DMS 273 treated with DMSO at 0.1 percent for 48 hours (cell line): ENCODE data around the gene PROS1.
"Not testable (repeated sequence)": the region's sequence is repeated elsewhere in the genome, so short reads cannot be mapped to it uniquely, and the experiment has no call there.

Experiments used
- DNase-seq: peaks from one replicate; lab custom pipeline; 2025; lab: John Stamatoyannopoulos, UW

PROS1 gene

DNA sequence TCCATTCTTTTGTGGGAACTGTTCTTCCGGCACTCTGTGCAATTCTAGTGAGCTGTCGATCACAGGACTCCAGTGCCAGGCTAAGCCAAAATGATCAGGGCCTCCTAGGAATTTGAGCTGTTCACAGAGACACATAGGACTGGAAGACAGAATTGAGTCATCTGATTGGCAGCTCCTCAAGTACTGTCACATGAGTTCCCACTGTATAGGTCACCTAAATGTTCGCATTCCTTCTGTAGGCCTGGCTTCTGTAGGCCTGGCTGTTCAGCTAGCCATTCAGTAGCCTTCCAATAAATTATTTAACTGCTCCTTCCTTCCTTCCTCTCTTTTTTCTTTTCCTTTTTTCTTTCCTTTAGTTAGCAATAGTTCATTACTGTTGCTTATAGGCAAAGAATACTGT is 4.3 kb downstream of the PROS1 start:
- no peak for DNase-seq

DNA sequence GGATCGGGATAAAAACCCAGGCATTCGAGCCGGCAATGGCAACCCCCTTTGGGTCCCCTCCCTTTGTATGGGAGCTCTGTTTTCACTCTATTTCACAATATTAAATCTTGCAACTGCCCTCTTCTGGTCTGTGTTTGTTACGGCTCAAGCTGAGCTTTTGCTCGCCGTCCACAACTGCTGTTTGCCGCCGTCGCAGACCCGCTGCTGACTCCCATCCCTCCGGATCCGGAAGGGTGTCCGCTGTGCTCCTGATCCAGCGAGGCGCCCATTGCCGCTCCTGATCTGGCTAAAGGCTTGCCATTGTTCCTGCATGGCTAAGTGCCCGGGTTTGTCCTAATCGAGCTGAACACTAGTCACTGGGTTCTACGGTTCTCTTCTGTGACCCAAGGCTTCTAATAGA is 8.6 kb downstream of the PROS1 start:
- not testable (repeated sequence) for DNase-seq

DNA sequence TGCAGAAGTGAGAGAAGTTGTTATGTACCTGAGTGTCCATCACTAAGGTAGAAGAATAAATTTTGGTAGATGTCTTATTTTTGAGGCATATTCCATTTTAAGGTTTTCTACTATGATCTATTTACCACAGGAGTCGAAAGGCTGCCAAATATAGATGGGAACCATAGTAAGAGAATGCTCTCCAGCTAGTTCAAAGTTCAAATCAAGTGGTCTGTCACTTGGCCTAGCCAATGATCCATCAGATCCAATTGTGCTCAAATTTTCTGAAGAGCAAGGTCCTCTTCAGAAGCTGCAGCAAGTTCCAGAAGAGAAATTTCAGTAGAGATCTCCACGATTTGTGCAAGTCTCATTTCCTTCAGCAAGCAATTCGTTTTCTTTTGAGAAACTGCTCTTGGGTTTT is 10.9 kb downstream of the PROS1 start:
- DNase-seq: no peak

DNA sequence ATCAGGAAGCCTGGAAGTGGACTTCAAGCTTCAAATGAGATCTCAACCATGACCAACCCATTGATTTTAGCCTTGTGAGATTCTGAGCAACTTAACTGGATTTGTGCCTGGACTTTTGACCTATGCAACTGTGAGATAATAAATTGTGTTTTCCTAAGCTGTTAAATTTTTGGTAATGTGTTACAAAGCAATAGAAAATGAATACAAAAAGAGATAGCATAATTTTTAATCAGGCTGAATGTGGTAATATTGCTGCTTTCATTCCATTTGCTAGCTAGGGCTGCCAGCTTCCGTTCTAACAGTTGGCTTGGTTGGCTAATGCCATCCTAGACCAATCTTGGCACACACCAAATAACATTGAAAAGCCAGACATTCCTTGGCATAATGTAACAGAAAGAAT is 12.2 kb downstream of the PROS1 start:
- no peak for DNase-seq

DNA sequence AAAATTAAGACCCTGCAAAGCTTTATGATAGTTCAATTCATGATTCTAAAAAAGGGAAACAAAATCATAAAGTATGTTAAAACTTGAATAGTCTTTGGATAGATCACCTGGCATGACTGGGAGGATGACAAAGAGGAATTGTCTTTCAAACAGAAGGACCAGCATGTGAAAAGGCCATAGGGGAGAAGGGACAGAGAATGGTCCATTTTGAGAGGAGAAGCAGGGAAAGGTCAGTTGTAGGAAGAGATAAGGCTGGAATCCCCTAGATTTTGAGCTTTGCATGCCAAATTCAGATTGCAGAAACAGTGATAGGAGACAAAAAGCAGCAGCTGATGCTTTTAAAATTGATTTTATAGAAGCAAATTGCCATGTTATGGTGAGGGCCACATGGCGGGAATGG is 12.7 kb downstream of the PROS1 start:
- no peak for DNase-seq

DNA sequence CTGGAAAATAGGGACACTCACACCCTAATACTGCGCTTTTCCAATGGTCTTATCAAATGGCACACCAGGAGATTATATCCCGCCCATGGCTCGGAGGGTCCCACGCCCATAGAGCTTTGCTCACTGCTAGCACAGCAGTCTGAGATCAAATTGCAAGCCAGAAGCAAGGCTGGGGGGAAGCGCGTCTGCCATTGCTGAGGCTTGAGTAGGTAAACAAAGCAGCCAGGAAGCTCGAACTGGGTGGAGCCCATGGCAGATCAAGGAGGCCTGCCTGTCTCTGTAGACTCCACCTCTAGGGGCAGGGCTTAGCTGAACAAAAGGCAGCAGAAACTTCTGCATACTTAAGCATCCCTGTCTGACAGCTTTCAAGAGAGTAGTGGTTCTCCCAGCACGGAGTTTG is 23.7 kb downstream of the PROS1 start:
- DNase-seq: not testable (repeated sequence)

DNA sequence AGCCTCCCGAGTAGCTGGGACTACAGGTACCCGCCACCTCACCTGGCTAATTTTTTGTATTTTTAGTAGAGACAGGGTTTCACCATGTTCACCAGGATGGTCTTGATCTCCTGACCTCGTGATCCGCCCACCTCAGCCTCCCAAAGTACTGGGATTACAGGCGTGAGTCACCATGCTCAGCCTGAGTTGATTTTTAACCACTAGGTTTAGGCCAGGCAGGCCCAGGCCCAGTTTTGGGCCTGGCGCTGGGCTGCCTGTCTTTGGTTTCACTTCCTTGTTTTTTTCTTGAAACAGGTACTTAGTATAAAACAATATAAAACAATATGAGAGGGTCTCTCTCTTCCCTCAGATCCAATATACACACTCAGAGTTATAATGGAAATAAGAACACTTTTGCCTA is 36.2 kb downstream of the PROS1 start:
- not testable (repeated sequence) for DNase-seq

DNA sequence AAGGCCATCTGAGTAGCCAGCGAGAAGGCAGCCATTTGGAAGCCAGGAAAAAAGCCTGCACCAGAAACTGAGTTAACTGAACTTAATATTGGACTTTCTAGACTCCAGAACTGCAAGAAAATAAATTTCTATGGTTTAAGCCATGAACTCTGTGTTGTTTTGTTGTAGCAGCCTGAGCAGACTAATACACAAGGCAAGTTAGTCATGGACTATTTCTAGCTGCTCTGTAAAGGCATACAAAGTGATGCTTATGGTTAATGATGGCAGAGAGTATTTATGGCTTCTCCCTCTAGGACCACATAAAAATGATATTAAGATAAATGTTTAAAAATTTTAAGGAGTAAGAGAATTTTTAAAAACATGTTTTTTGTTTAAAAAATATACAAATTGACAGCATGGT is 37.1 kb downstream of the PROS1 start:
- DNase-seq: no peak

DNA sequence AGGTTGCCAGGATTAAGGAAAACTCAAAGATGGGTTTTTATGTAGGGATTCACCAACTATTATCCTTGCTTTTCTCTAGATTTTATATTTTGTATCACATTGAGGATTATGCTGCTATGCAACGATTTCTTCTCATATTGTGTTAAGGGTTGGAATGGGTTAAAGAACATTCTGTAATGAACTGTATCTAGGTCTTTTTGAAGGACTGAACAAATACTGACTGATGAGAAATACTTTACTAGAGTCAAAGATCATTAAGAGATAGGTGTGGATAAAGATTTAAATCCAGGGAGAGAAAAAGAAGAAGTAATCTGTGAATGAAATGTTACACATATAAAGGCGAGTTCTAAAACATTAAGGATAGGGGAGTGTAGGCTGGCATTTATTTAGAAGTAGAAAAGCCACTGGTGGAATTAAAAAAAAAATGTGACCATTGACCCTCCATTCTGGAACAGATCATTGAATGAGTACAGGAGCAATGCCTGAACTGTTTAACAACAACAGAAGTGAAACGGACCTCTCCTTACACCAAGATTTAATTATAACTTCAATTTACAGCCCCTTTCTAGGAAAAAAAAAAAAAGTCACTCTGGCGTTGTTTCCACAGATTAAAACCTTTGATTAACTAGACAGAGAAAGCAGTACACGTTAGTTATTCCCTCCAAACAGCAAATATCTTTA is 39.2 kb downstream of the PROS1 start:
- no peak for DNase-seq

DNA sequence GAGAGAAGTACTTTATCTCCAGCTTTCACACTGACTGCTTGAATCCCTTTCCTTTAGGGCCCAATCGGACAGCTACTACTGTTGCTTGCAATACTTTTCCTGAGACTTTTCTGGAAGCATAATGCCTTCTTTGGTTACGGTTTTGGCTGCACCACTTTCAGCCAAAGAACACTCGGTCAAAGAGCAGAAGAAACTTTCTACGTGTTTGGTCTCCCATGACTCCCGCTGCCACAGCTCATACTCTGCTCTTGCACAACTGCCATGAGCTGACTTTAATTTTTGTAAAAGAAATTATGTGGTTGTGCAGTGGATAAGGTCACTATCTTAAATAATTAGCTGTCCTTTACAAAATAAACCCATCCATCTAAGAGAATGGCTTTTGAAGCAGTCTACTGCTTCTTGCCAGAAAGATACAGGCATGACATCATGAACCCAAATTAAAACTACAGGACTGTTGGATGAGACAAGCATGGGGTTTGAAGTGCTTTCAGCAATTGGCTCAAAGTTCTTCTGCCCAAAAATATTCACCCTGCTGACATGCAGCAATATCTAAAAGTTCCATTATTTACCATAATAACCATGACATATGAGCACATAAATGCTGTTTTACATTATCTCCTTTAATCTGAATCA is 42.0 kb downstream of the PROS1 start:
- no peak for DNase-seq

DNA sequence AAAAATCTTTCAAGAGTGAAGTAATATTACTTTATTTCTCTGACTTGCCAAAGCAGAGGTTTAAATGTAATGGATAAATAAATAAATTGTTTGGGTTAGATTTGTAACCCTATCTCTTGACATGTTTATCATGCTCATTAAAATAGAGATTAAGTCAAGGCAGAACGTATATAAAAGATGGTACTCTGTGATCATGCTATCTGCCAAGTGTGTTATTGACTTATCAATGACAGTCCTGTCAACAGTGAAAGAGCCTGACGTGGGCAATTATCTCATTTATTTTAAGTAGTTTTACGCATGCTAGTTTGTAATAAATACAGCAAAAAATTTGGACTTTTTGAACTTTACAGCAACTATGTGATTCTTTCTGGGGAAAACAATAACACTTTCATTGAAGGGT is 43.7 kb downstream of the PROS1 start:
- DNase-seq: no peak

DNA sequence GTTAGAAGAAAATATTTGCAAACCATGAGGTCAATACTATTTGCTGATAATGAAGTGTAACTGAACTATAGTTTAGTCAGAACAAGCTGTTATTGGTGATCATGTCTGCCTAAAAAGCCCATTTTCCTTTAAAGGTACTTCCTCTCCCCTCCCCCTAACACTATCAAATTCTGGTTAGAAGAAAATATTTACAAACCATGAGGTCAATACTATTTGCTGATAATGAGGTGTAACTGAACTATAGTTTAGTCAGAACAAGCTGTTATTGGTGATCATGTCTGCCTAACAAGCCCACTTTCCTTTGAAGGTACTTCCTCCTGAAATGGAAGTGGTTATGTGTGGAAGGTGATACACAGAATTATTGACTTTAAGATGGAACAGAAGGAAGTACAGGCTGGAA is 46.9 kb downstream of the PROS1 start:
- no peak for DNase-seq

DNA sequence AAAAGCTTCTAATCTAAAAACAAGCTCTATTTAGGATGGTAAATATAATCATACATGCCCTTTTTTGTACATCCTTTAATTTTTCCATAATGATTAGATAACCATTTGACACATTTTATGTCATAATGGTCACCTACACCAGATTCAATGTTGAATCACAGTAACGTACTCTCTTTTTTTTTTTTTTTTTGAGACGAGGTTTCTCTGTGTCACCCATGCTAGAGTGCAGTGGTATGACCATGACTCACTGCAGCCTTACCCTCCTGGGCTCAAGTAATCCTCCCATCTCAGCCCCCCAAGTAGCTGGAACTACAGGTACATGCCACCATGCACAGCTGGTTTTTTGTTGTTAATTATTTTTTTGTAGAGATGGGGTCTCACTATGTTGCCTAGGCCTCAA is 49.2 kb downstream of the PROS1 start:
- DNase-seq: no peak

DNA sequence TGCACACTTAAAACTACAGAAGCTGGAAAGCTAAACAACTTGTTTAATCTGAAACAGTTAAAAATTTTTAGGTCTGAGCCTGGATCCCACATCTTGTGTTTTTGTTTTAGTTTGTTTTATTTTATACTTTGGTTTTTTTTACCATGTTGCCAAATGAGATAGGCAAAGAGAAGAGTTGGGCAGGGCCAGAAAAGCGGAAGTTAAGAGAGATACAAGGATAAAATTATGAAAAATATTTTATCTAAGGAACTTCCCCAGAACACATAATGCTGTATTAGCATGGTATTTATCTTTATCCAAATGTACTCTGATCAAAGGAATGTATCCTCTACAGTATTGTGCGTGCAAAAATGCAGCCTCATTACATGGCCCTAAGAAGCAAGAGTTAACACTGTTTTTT is 50.7 kb downstream of the PROS1 start:
- no peak for DNase-seq

DNA sequence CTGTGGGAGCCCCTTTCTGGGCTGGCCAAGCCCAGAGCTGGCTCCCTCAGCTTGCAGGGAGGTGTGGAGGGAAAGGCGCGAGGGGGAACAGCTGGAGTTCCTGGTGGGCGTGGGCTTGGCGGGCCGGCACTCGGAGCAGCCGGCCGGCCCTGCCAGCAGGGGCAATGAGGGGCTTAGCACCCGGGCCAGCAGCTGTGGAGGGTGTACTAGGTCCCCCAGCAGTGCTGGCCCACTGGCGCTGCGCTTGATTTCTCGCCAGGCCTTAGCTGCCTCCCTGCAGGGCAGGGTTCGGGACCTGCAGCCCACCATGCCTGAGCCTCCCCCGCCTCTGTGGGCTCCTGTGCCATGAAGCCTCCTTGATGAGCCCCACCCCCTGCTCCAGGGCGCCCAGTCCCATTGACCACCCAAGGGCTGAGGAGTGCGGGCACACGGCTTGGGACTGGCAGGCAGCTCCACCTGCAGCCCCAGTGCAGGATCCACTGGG is 56.1 kb downstream of the PROS1 start:
- not testable (repeated sequence) for DNase-seq

DNA sequence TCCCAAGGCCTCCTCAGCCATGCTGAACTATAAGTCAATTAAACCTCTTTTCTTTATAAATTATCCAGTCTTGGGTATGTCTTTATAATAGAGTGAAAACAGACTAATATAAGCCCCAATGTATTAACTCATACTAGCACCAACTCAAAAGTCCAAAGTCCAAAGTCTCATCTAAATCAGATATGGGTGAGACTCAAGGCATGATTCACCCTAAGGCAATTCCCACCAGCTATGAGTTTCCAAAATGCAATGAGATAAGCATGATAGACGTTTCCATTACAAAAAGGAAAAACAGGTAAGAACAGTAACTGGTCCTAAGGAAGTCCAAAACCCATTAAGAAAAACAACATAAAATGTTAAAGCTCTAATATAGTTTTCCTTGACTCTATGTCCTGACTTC is 60.1 kb downstream of the PROS1 start:
- not testable (repeated sequence) for DNase-seq

DNA sequence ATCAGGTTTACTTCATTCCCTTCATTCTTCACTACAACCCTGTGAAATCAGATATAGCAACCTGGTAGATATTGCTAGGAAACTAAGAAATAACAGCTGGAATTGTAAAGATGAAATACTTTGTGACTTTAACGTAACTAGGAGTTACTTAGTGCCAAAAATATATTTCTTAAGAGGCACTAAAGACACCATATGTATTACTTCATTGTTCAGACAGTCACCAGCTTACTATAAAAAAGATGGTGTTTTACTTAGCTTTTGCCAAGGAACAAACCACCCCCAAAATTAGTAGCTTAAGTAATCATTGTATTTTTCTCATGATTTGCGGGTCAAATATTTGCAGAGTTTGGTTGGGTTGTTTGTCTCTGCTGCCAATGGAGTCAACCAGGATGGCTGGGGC is 62.5 kb downstream of the PROS1 start:
- no peak for DNase-seq

DNA sequence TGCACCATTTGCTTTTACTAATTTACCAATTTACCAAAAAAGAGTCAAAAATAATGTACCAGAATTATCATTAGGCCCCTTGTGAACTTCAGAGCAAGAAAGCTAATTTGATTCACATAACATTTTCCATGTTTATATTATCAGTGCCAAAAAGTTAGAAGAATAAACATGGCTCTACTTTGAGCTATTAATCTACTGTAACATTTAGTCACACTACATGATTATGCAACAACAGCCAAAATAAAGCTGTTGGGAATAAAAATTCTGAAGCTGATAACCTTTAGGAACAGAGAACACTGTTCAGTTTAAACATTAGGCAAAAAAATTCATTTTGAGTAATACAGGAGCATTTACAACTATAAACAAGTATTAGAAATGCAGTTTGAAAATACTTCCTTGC is 63.6 kb downstream of the PROS1 start:
- no peak for DNase-seq

DNA sequence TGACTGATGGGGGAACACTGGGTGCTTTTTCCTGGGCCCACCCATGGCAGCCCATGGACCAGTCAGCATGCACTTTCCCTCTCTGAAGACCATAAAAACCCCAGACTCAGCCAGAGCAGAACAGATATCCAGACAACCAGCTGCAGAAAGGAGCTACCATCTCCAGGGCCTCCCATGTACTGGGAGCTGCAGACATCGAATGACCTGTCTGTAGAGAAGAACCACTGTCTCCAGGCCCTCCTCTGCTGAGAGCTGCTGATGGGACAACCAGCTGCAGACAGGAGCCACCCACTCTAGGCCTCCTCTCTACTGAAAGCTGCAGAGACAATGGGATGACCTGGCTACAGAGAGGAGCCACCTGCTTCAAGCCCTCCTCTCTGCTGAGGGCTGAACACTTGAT is 66.6 kb downstream of the PROS1 start:
- no peak for DNase-seq

DNA sequence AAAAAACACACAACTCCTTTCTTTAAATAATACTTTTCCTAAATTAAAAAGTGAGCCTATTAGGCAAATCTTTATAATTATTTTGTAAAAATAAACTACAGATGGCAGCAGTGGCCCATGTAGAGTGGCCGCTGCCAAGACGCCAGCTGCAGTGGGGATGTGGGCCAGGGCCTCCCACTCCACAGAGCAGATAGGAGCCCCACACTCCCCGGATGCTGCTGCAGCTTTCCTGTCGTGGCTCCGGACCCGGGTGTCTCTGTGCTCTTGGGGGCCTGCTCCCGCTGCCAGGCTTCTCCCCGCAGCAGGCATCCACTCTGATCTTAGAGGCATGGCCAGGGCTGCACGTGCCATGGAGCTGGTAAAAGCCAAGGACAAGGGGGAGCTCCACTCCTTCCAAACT is 67.5 kb downstream of the PROS1 start:
- DNase-seq: no peak

DNA sequence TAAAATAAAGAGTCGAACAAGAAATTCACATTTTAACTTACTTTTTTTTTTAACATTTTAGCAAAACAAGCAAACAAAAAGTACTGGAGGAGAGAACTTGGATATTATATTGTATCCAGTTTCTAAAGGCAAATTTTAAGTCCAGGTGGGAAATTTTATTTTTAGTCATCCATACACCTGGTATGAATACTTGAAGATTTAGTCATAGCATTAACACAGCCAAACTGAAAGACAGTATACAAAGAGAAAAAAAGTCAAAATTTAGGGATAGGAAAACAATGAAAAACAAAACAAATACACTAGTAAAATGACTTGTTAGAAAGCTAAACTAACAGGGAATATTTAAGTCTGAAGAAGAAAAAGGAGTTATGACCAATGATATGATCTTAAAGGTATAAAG is 69.1 kb downstream of the PROS1 start:
- no peak for DNase-seq

DNA sequence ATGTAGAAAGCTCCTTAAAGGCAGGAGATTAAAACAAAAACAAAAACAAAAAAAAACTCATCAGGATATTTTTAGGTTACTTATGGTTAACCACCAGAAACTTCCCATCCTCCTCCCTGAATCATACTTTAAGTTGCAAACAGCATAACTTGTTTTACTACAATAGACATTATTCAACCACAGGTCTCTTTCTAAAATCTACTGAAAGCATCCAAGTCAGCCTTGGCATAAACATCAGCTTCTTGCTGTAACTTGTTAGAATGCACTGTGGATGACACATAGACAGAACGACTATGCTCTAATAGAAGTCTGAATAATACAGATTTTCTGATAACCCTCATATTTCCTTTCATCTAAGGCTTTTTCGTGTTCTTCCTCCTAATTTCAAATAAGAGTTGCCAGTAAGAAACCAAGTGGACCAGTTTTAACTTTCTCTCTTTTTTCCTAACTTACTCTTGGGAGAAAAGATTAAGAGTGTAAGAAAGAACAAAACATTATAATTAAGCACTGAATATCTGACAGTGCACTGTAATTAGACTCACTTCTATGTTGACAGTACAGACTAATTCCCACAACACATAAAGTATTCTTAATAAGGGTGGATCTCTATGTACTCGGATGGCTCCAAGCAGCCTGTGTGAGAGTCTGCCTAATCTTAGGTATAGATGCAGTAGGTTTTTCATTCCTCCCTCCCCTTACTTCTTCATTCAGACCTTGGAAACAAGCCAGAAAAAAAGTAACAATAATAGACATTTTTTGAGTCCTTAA is 95.3 kb downstream of the PROS1 start:
- not testable (repeated sequence) for DNase-seq

DNA sequence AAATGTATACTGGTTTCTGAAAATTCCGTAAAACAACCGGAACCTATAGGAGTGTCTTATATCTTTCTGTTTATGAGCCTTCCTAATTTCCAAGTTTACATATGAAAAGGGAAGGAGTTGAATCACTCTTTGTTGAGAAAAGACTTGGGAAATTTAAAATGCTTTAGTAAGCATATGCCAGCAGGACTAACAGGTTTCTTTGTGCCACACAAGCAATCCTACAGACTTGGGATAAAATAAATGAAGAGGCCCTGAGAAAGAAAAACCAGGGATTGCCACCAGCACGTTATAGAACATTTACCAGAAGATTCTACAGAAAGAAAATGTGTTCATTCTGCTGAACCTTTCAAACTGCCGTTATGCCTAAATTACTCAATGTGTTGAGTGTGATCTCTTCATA is 96.3 kb downstream of the PROS1 start:
- not testable (repeated sequence) for DNase-seq
